AG04450 (cell line): ENCODE measurements around the gene HOXA13. TPM values are rescaled to one million over a fixed set of nuclear protein-coding genes. Genes with fewer than 3 reads are reported as not detected.

Experiments used
- CTCF ChIA-PET: fragments of 300-600, 350-600 bp; formaldehyde crosslinking; extraction: SDS; loops from one replicate; lab custom pipeline; 2022; ENCODE audit warnings: antibody characterized with exemption, inconsistent platforms; lab: Charles Lee
- POLR2A ChIA-PET: fragments of 350-600 bp; formaldehyde crosslinking; extraction: SDS; loops from one replicate; lab custom pipeline; 2021; ENCODE audit warnings: antibody characterized with exemption, inconsistent platforms; lab: Yijun Ruan, JAX
- DNase-seq: peaks from one replicate; pipeline ENCODE4 v3.0.0-alpha.2; 2011; ENCODE audit warnings: low read depth, low spot score
- H3K27ac ChIP-seq: one replicate; pipeline ENCODE4 v1.5.1; 2012; ENCODE audit warnings: low read depth, low read length, control low read depth
- H3K27me3 ChIP-seq: one replicate; pipeline ENCODE4 v1.6.0; 2012; ENCODE audit warnings: low read length; ENCODE audit not compliant: control insufficient read depth, insufficient read depth
- H3K4me3 ChIP-seq: 2 replicates; pipeline ENCODE4 v1.5.1; 2011; ENCODE audit warnings: mild to moderate bottlenecking, low read depth, low read length, control low read depth
- H3K9me3 ChIP-seq: 2 replicates; pipeline ENCODE4 v1.5.1; 2012; ENCODE audit warnings: low read length; ENCODE audit not compliant: control insufficient read depth, insufficient read depth
- CTCF ChIP-seq: IDR thresholded peaks from 2 replicates; pipeline ENCODE4 v1.5.1; 2011; ENCODE audit warnings: low read depth, low read length, control low read depth, inconsistent platforms
- polyA plus RNA-seq: library from polyadenylated mRNA; depleted of rRNA; stranded (reverse); fragments of >200 nt; gene quantifications from 2 replicates; pipeline ENCODE4 v1.2.3, GENCODE V29; 2011

Gene HOXA13
- polyA plus RNA-seq, 1 experiment, result not detected

- POLR2A ChIA-PET, result no interaction called here
- DNase-seq, result no peak
- CTCF ChIA-PET, result interaction anchor here (1.1 kb wide), 1 partner anchor 12 kb away, joined by 4 read pairs; no protein-coding TSS in a partner anchor
- TF ChIP-seq CTCF, result no peak
- H3K27ac ChIP-seq, result no peak overlapping the region
- H3K27me3 ChIP-seq, result peaks cover 93% of the 10 kb centered on the region
- H3K4me3 ChIP-seq, result no peak overlapping the region
- peaks cover 27% of the 10 kb centered on the region; the same call in 1 of the 2 replicates for H3K9me3 ChIP-seq
Observed at GRCh38 chr7:27168265-27168947, 31.5 kb downstream of the HOXA13 start.

- TF ChIP-seq CTCF, result no peak
- Histone ChIP-seq H3K27me3 (peaks cover 90% of the 10 kb centered on the region), H3K9me3 (peaks cover 27% of the 10 kb centered on the region; the same call in 1 of the 2 replicates), H3K27ac (no peak overlapping the region), H3K4me3 (no peak overlapping the region)
- POLR2A ChIA-PET, result no interaction called here
- no peak for DNase-seq
- CTCF ChIA-PET, result interaction anchor here (1.1 kb wide), 1 partner anchor 12 kb away, joined by 4 read pairs; no protein-coding TSS in a partner anchor
Observed at GRCh38 chr7:27167916-27168264, 32.0 kb downstream of the HOXA13 start.

GRCh38 chr7:27166531-27167505 lies 33.1 kb downstream of the HOXA13 start:
- DNase-seq, result no peak
- no peak overlapping the region for H3K4me3 ChIP-seq
- peaks cover 24% of the 10 kb centered on the region; the same call in 1 of the 2 replicates for H3K9me3 ChIP-seq
- no peak overlapping the region for H3K27ac ChIP-seq
- no peak for TF ChIP-seq CTCF
- ChIA-PET CTCF (interaction anchor here (1.5 to 2.0 kb wide), 2 partner anchors 13 to 1274 kb away, joined by 5 to 16 read pairs; no protein-coding TSS in a partner anchor), POLR2A (no interaction called here)
- peaks cover 80% of the 10 kb centered on the region for H3K27me3 ChIP-seq

GRCh38 chr7:27165996-27166530 lies 33.8 kb downstream of the HOXA13 start:
- H3K4me3 ChIP-seq, result peak overlapping the region; percentile 58; the same call in 1 of the 2 replicates
- H3K27ac ChIP-seq, result no peak overlapping the region
- no peak for DNase-seq
- H3K9me3 ChIP-seq, result peaks cover 24% of the 10 kb centered on the region; the same call in 1 of the 2 replicates
- CTCF ChIA-PET, result interaction anchor here (0.6 to 2.0 kb wide), 3 partner anchors 14 to 1273 kb away, joined by 3 to 16 read pairs (median 5); no protein-coding TSS in a partner anchor
- POLR2A ChIA-PET, result no interaction called here
- H3K27me3 ChIP-seq, result peaks cover 72% of the 10 kb centered on the region
- no peak for TF ChIP-seq CTCF
